SK-N-SH (cell line): ENCODE data around the gene FBLIM1. TPM values are rescaled to one million over a fixed set of nuclear protein-coding genes. Genes with fewer than 3 reads are reported as not detected.

Source experiments
- CTCF ChIA-PET: fragments of 300-600, 350-600 bp; formaldehyde crosslinking; extraction: SDS; loops from one replicate; lab custom pipeline; 2021; lab: Yijun Ruan, JAX
- POLR2A ChIA-PET: fragments of 350-600 bp; sonication (Branson Sonifier 250); formaldehyde crosslinking; extraction: SDS; loops from one replicate; lab custom pipeline; 2020; ENCODE audit warnings: antibody characterized with exemption, inconsistent platforms; lab: Yijun Ruan, JAX
- DNase-seq: peaks from one replicate; pipeline ENCODE4 v3.0.0; 2012
- H2AFZ ChIP-seq: fragments of 200-600 bp; sonication (generic); 2 replicates; pipeline ENCODE4 v1.8.1; 2016; ENCODE audit warnings: antibody characterized with exemption, mild to moderate bottlenecking, low read depth
- H3F3A ChIP-seq: fragments of 200-600 bp; sonication (generic); replicated peaks from 2 replicates; pipeline ENCODE3; 2016; ENCODE audit warnings: antibody characterized with exemption, mild to moderate bottlenecking; ENCODE audit not compliant: insufficient read depth
- H3K27ac ChIP-seq, 2 experiments: fragments of 200-500 bp in 1 of 2; fragments of 200-600 bp in 1 of 2; sonication (Bioruptor generic) in 1 of 2; sonication (generic), shearing (Covaris generic) in 1 of 2; 2 replicates each; pipeline versions ENCODE4 v1.5.1 to v1.6.1; 2014 to 2016; ENCODE audit warnings: low read depth in 2 of 2, inconsistent platforms in 1 of 2, low read length in 1 of 2, mild to moderate bottlenecking in 1 of 2, mixed read lengths in 1 of 2
- H3K27me3 ChIP-seq: fragments of 200-600 bp; sonication (generic), shearing (Covaris generic); 2 replicates; pipeline ENCODE4 v1.6.1; 2016; ENCODE audit warnings: mixed run types; ENCODE audit not compliant: insufficient read depth
- H3K36me3 ChIP-seq, 2 experiments: fragments of 200-500 bp in 1 of 2; fragments of 200-600 bp in 1 of 2; sonication (Bioruptor generic) in 1 of 2; sonication (generic) in 1 of 2; replicated peaks in 1 of 2; 2 replicates each; pipeline versions ENCODE3 to v1.5.1; 2014 to 2016; ENCODE audit warnings: low read length in 1 of 2, mild to moderate bottlenecking in 1 of 2; ENCODE audit not compliant: insufficient read depth in 2 of 2, control insufficient read depth in 1 of 2
- H3K4me1 ChIP-seq, 2 experiments: fragments of 200-500 bp in 1 of 2; fragments of 200-600 bp in 1 of 2; sonication (Bioruptor generic) in 1 of 2; sonication (generic), shearing (Covaris generic) in 1 of 2; 2 replicates each; pipeline versions ENCODE4 v1.5.1 to v1.6.1; 2014 to 2016; ENCODE audit warnings: low read depth in 1 of 2, low read length in 1 of 2, mixed run types in 1 of 2; ENCODE audit not compliant: insufficient read depth in 2 of 2, control insufficient read depth in 1 of 2
- H3K4me2 ChIP-seq: fragments of 200-600 bp; sonication (generic), shearing (Covaris generic); 2 replicates; pipeline ENCODE4 v1.6.1; 2017; ENCODE audit warnings: mixed run types
- H3K4me3 ChIP-seq, 2 experiments: fragments of 200-500 bp in 1 of 2; fragments of 200-600 bp in 1 of 2; sonication (Bioruptor generic) in 1 of 2; sonication (generic), shearing (Covaris generic) in 1 of 2; 2 replicates each; pipeline versions ENCODE4 v1.5.1 to v1.8.1; 2014 to 2016; ENCODE audit warnings: low read depth in 2 of 2, inconsistent platforms in 1 of 2, low read length in 1 of 2, mild to moderate bottlenecking in 1 of 2, mixed read lengths in 1 of 2, moderate library complexity in 1 of 2
- H3K79me2 ChIP-seq: fragments of 200-600 bp; sonication (generic); 2 replicates; pipeline ENCODE4 v1.8.1; 2017; ENCODE audit warnings: mild to moderate bottlenecking; ENCODE audit not compliant: insufficient read depth
- H3K9ac ChIP-seq: fragments of 200-600 bp; sonication (generic); 2 replicates; pipeline ENCODE4 v1.6.1; 2017; ENCODE audit warnings: mixed run types
- H3K9me2 ChIP-seq: fragments of 200-600 bp; sonication (generic); 2 replicates; pipeline ENCODE4 v1.6.1; 2017; ENCODE audit warnings: mixed run types
- H3K9me3 ChIP-seq: fragments of 200-600 bp; sonication (generic); 2 replicates; pipeline ENCODE4 v1.6.1; 2017; ENCODE audit warnings: mixed run types, mild to moderate bottlenecking, moderate library complexity
- H4K20me1 ChIP-seq: fragments of 200-600 bp; sonication (generic); 2 replicates; pipeline ENCODE4 v1.6.1; 2017; ENCODE audit warnings: mild to moderate bottlenecking, mixed run types; ENCODE audit not compliant: insufficient read depth
- CTCF ChIP-seq: fragments of 200-600 bp; sonication (generic); IDR thresholded peaks from 2 replicates; pipeline ENCODE4 v1.6.1; 2017; ENCODE audit warnings: antibody characterized with exemption, mild to moderate bottlenecking, moderate library complexity
- ELF1 ChIP-seq: IDR thresholded peaks from 2 replicates; pipeline ENCODE4 v1.4.0; 2012
- GATA2 ChIP-seq: sonication (generic); formaldehyde crosslinking; IDR thresholded peaks from 2 replicates; pipeline ENCODE4 v1.5.0; 2020; ENCODE audit warnings: mild to moderate bottlenecking, missing genetic modification reagents
- MAX ChIP-seq: IDR thresholded peaks from 2 replicates; pipeline ENCODE4 v1.4.0; 2012; ENCODE audit warnings: low read depth
- MEF2A ChIP-seq: IDR thresholded peaks from 2 replicates; pipeline ENCODE4 v1.4.0; 2012; ENCODE audit warnings: low read depth, borderline replicate concordance
- MXI1 ChIP-seq: IDR thresholded peaks from 2 replicates; pipeline ENCODE4 v1.6.1; 2012; ENCODE audit warnings: mild to moderate bottlenecking, low read depth, low read length, improper control_type of control experiment
- REST ChIP-seq: IDR thresholded peaks from 2 replicates; pipeline ENCODE4 v1.6.1; 2012; ENCODE audit warnings: mild to moderate bottlenecking, low read depth, low read length, moderate library complexity
- TEAD4 ChIP-seq: IDR thresholded peaks from 2 replicates; pipeline ENCODE4 v1.4.0; 2012; ENCODE audit warnings: mild to moderate bottlenecking, borderline replicate concordance; ENCODE audit not compliant: insufficient read depth
- USF2 ChIP-seq: fragments of 150-350 bp; IDR thresholded peaks from 2 replicates; pipeline ENCODE4 v1.6.1; 2017; ENCODE audit warnings: antibody characterized with exemption, low read length, low read depth, borderline replicate concordance
- YY1 ChIP-seq: IDR thresholded peaks from 2 replicates; pipeline ENCODE4 v1.4.0; 2012; ENCODE audit warnings: low read depth, mild to moderate bottlenecking
- ZBTB33 ChIP-seq: IDR thresholded peaks from 2 replicates; pipeline ENCODE4 v1.4.0; 2012; ENCODE audit warnings: low read depth, borderline replicate concordance
- WGBS: methylation state at CpG from one replicate; pipeline ENCODE4 v1.1.6; 2017; ENCODE audit warnings: low lambda C conversion rate; 5-methylcytosine and 5-hydroxymethylcytosine counted together
- polyA plus RNA-seq, 3 experiments: library from polyadenylated mRNA; depleted of rRNA; stranded (reverse); fragments of >200 nt; gene quantifications; 2 replicates each; pipeline ENCODE4 v1.2.3, GENCODE V29; 2012

FBLIM1 gene
- polyA plus RNA-seq, 1 of the 3 experiments (the other 2 are of a cell fraction), result 89.8 TPM

- no peak for DNase-seq
- ChIA-PET CTCF (interaction anchor here (0.9 to 2.9 kb wide), 7 partner anchors 9 to 255 kb away, joined by 3 to 10 read pairs (median 4); partner anchors contain the start of gene FBLIM1), POLR2A (interaction anchor here (0.7 to 1.5 kb wide), 2 partner anchors 16 to 18 kb away, joined by 3 to 5 read pairs; no protein-coding TSS in a partner anchor)
- no peaks in the 10 kb centered on the region for H3F3A ChIP-seq
- peaks cover 0 to 4% of the 10 kb centered on the region in 2 experiments for H3K36me3 ChIP-seq
- no peak overlapping the region for H3K9ac ChIP-seq
- no peak for TF ChIP-seq REST
- TF ChIP-seq YY1, result no peak
- no peak for TF ChIP-seq TEAD4
- TF ChIP-seq ZBTB33, result no peak
- TF ChIP-seq GATA2 (CRISPR knock-in tag), result no peak
- TF ChIP-seq USF2, result no peak
- no peak for TF ChIP-seq ELF1
- no peak for TF ChIP-seq MEF2A
- no peak for TF ChIP-seq MXI1
- H3K79me2 ChIP-seq, result no peaks in the 10 kb centered on the region
- H3K4me1 ChIP-seq, result peaks cover 0 to 45% of the 10 kb centered on the region in 2 experiments; a peak in 1 of 4 replicates
- H4K20me1 ChIP-seq, result no peaks in the 10 kb centered on the region
- no peaks in the 10 kb centered on the region for H3K9me2 ChIP-seq
- H3K4me3 ChIP-seq, result no peak overlapping the region
- no peaks in the 10 kb centered on the region for H3K9me3 ChIP-seq
- H2AFZ ChIP-seq, result no peak overlapping the region
- WGBS, result 96% methylated on average over 11 of the region's 16 CpGs
- H3K27me3 ChIP-seq, result no peaks in the 10 kb centered on the region
- H3K4me2 ChIP-seq, result no peak overlapping the region
- peak overlapping the region in 1 of 2 experiments; percentile 79; a peak in 2 of 4 replicates for H3K27ac ChIP-seq
Observed at GRCh38 chr1:15739259-15739658, 19.3 kb upstream of the FBLIM1 start.

- CTCF ChIA-PET, result interaction anchor here (1.1 to 2.9 kb wide), 8 partner anchors 10 to 240 kb away, joined by 3 to 14 read pairs (median 4); partner anchors contain the start of gene FBLIM1
- peaks cover 0 to 3% of the 10 kb centered on the region in 2 experiments for H3K36me3 ChIP-seq
Observed at GRCh38 chr1:15739745-15740144, 18.9 kb upstream of the FBLIM1 start.

More at GRCh38 chr1:15739745-15740144, 18.9 kb upstream of the FBLIM1 start:
- WGBS, result 83% methylated on average over 5 of the region's 7 CpGs
- Histone ChIP-seq H3K9ac (no peak overlapping the region), H3K27me3 (no peaks in the 10 kb centered on the region), H3K9me3 (no peaks in the 10 kb centered on the region), H3K9me2 (no peaks in the 10 kb centered on the region), H3K4me3 (no peak overlapping the region), H3K79me2 (no peaks in the 10 kb centered on the region), H3F3A (no peaks in the 10 kb centered on the region), H4K20me1 (no peaks in the 10 kb centered on the region), H3K4me2 (no peak overlapping the region), H3K4me1 (peaks cover 0 to 47% of the 10 kb centered on the region in 2 experiments; a peak in 1 of 4 replicates), H2AFZ (no peak overlapping the region), H3K27ac (0 out of 4 replicates have a peak overlapping the region, but pooled peaks of 1 of the 2 experiments have one; percentile 79)
- TF ChIP-seq MAX (no peak), CTCF (peak; percentile 30; the same call in 1 of the 2 replicates), YY1 (no peak)
- DNase-seq, result no peak
- POLR2A ChIA-PET, result no interaction called here
